ENCODE data around the gene LCT.

LCT gene

DNA sequence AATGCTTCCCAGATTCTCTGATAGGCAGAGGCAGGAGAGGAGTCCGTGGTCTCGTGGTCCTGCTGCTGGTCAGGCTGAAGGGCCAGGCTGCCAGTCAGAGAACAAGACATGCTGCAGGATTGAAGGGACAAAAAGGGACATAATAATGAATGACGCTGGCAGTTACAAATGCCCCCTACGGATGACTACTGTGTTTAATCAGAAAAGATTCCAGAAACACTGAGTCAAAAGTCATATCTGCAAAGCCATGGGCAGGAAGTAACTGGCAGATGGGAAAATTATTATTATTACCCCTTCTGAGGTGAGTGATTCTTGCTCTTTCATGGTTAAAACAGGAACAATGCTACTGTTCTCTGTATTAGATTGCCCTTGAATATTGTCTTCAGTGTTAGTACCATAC is 19.0 kb downstream of the LCT start:
- ATAC-seq: no peak

DNA sequence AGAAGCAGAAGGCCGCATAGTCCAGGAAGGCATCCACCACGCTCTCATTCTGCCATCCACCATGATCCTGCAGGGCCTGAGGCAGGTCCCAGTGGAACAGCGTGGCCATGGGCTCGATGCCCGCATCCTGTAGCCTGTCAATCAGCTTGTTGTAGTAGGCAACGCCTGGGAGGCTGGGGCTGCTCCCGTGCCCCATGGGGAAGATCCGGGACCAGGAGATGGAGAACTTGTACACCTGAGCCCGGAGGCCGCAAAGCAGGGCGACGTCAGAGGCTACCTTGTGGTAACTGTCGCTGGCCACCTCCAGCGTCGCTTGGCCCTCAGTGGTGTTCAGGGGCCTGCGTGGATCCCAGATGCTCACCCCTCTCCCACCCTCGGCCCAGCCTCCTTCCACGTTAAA is 19.5 kb downstream of the LCT start:
- no peak for ATAC-seq
- TF ChIP-seq ISL1 (CRISPR knock-in tag; IDR thresholded peaks at IDR 0.05) (no peak), ZFP30 (CRISPR knock-in tag; IDR thresholded peaks at IDR 0.05) (no peak), RARB (CRISPR knock-in tag; IDR thresholded peaks at IDR 0.05) (no peak), ZNF70 (CRISPR knock-in tag; IDR thresholded peaks at IDR 0.05) (no peak), TCF4 (CRISPR knock-in tag; IDR thresholded peaks at IDR 0.05; ENCODE audit: borderline replicate concordance) (no peak), SNAI2 (CRISPR knock-in tag; IDR thresholded peaks at IDR 0.05) (no peak), TOX (CRISPR knock-in tag; IDR thresholded peaks at IDR 0.05; ENCODE audit: borderline replicate concordance) (no peak), ZC3H10 (CRISPR knock-in tag; IDR thresholded peaks at IDR 0.05) (no peak), BACH2 (CRISPR knock-in tag; IDR thresholded peaks at IDR 0.05; ENCODE audit: borderline replicate concordance) (no peak), ARNTL (CRISPR knock-in tag; IDR thresholded peaks at IDR 0.05; ENCODE audit: borderline replicate concordance, low read depth) (no peak), GLIS3 (CRISPR knock-in tag; IDR thresholded peaks at IDR 0.05) (no peak), ESRRG (CRISPR knock-in tag; IDR thresholded peaks at IDR 0.05) (no peak), PPARA (CRISPR knock-in tag; IDR thresholded peaks at IDR 0.05; ENCODE audit: borderline replicate concordance) (no peak), OSR1 (CRISPR knock-in tag; IDR thresholded peaks at IDR 0.05) (no peak), ZNF565 (CRISPR knock-in tag; conservative IDR thresholded peaks at IDR 0.05; ENCODE audit: low read depth) (no peak), ZFP3 (CRISPR knock-in tag; IDR thresholded peaks at IDR 0.05) (no peak)
- TF ChIP-seq, protein P1, sequence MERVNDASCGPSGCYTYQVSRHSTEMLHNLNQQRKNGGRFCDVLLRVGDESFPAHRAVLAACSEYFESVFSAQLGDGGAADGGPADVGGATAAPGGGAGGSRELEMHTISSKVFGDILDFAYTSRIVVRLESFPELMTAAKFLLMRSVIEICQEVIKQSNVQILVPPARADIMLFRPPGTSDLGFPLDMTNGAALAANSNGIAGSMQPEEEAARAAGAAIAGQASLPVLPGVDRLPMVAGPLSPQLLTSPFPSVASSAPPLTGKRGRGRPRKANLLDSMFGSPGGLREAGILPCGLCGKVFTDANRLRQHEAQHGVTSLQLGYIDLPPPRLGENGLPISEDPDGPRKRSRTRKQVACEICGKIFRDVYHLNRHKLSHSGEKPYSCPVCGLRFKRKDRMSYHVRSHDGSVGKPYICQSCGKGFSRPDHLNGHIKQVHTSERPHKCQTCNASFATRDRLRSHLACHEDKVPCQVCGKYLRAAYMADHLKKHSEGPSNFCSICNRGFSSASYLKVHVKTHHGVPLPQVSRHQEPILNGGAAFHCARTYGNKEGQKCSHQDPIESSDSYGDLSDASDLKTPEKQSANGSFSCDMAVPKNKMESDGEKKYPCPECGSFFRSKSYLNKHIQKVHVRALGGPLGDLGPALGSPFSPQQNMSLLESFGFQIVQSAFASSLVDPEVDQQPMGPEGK (CRISPR knock-in tag; IDR thresholded peaks at IDR 0.05; ENCODE audit: borderline replicate concordance): no peak
- TF ChIP-seq, protein P2, sequence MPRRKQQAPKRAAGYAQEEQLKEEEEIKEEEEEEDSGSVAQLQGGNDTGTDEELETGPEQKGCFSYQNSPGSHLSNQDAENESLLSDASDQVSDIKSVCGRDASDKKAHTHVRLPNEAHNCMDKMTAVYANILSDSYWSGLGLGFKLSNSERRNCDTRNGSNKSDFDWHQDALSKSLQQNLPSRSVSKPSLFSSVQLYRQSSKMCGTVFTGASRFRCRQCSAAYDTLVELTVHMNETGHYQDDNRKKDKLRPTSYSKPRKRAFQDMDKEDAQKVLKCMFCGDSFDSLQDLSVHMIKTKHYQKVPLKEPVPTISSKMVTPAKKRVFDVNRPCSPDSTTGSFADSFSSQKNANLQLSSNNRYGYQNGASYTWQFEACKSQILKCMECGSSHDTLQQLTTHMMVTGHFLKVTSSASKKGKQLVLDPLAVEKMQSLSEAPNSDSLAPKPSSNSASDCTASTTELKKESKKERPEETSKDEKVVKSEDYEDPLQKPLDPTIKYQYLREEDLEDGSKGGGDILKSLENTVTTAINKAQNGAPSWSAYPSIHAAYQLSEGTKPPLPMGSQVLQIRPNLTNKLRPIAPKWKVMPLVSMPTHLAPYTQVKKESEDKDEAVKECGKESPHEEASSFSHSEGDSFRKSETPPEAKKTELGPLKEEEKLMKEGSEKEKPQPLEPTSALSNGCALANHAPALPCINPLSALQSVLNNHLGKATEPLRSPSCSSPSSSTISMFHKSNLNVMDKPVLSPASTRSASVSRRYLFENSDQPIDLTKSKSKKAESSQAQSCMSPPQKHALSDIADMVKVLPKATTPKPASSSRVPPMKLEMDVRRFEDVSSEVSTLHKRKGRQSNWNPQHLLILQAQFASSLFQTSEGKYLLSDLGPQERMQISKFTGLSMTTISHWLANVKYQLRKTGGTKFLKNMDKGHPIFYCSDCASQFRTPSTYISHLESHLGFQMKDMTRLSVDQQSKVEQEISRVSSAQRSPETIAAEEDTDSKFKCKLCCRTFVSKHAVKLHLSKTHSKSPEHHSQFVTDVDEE (CRISPR knock-in tag; IDR thresholded peaks at IDR 0.05): no peak
- TF ChIP-seq, protein P3, sequence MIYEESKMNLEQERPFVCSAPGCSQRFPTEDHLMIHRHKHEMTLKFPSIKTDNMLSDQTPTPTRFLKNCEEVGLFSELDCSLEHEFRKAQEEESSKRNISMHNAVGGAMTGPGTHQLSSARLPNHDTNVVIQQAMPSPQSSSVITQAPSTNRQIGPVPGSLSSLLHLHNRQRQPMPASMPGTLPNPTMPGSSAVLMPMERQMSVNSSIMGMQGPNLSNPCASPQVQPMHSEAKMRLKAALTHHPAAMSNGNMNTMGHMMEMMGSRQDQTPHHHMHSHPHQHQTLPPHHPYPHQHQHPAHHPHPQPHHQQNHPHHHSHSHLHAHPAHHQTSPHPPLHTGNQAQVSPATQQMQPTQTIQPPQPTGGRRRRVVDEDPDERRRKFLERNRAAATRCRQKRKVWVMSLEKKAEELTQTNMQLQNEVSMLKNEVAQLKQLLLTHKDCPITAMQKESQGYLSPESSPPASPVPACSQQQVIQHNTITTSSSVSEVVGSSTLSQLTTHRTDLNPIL (CRISPR knock-in tag; IDR thresholded peaks at IDR 0.05; ENCODE audit: low read depth): no peak
- TF ChIP-seq, protein P4, sequence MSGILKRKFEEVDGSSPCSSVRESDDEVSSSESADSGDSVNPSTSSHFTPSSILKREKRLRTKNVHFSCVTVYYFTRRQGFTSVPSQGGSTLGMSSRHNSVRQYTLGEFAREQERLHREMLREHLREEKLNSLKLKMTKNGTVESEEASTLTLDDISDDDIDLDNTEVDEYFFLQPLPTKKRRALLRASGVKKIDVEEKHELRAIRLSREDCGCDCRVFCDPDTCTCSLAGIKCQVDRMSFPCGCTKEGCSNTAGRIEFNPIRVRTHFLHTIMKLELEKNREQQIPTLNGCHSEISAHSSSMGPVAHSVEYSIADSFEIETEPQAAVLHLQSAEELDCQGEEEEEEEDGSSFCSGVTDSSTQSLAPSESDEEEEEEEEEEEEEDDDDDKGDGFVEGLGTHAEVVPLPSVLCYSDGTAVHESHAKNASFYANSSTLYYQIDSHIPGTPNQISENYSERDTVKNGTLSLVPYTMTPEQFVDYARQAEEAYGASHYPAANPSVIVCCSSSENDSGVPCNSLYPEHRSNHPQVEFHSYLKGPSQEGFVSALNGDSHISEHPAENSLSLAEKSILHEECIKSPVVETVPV (CRISPR knock-in tag; IDR thresholded peaks at IDR 0.05): no peak

More for the DNA sequence above, 19.0 kb downstream of the LCT start:
- TF ChIP-seq ZNF70 (CRISPR knock-in tag; IDR thresholded peaks at IDR 0.05): no peak
- TF ChIP-seq TCF4 (CRISPR knock-in tag; IDR thresholded peaks at IDR 0.05; ENCODE audit: borderline replicate concordance): no peak
- TF ChIP-seq PPARA (CRISPR knock-in tag; IDR thresholded peaks at IDR 0.05; ENCODE audit: borderline replicate concordance): no peak

DNA sequence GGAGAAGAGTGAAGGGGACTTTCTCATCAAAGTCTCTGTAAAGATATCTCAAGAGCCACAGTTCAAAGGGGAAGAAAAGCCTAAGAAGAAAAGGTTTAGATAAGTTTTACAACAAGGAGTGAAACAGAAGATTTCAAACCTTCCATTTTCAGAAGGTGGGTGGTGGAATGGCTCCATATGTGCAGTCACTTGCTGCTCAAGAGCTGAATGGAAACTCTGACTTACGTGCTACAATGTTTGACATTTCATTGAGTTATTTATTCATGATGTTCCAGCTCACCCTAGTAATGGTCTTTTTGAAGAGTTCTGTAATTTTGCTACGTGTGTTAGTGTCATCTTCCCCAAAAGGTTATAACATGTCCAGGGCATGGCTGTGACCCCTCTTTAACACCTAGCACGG is 21.7 kb downstream of the LCT start:
- TF ChIP-seq RARB (CRISPR knock-in tag; IDR thresholded peaks at IDR 0.05) (no peak), ZFP30 (CRISPR knock-in tag; IDR thresholded peaks at IDR 0.05) (no peak)
- TF ChIP-seq, protein P2 (CRISPR knock-in tag; IDR thresholded peaks at IDR 0.05): no peak
- TF ChIP-seq, protein P1 (CRISPR knock-in tag; IDR thresholded peaks at IDR 0.05; ENCODE audit: borderline replicate concordance): no peak

More for the DNA sequence above, 21.7 kb downstream of the LCT start:
- ATAC-seq: no peak
